ENCODE measurements around the gene EPN1. TPM values are rescaled to one million over a fixed set of nuclear protein-coding genes. Genes with fewer than 3 reads are reported as not detected.

The EPN1 gene
- total and polyA plus RNA-seq, 2 of the 8 experiments (the other 6 are each of a cell fraction or from before 2014, with no cell fraction given): 49.6 to 200 TPM

- Histone ChIP-seq H2BK12ac (ENCODE audit: low read depth, low read length) (no peak overlapping the region), H3K23me2 (ENCODE audit: low read depth, low read length) (no peaks in the 10 kb centered on the region), H4K20me1 (replicated peaks in 1 of 2; ENCODE audit: control insufficient read depth in 1 of 2, insufficient read depth in 2 of 2, low read length in 2 of 2) (peaks cover 0 to 11% of the 10 kb centered on the region in 2 experiments), H3K4me1 (replicated peaks in 1 of 4; ENCODE audit: control insufficient read depth in 3 of 4, insufficient read depth in 4 of 4, low read length in 3 of 4) (no peaks in the 10 kb centered on the region), H4K5ac (ENCODE audit: insufficient read length, low read depth, low read length) (no peak overlapping the region), H3K27me3 (replicated peaks in 1 of 4; ENCODE audit: control insufficient read depth in 3 of 4, extremely low read depth in 1 of 4, insufficient read depth in 3 of 4, low read length in 3 of 4) (no peaks in the 10 kb centered on the region), H3K79me1 (ENCODE audit: low read depth, low read length) (no peaks in the 10 kb centered on the region; the same call in 1 of the 2 replicates), H3K9ac (replicated peaks in 1 of 4; ENCODE audit: extremely low read depth in 1 of 4, low read depth in 3 of 4, low read length in 3 of 4) (no peak overlapping the region), H3K36me3 (ENCODE audit: control insufficient read depth in 2 of 4, insufficient read depth in 4 of 4, low read length in 3 of 4) (peaks cover 4 to 42% (median 23%) of the 10 kb centered on the region in 4 experiments; a peak in 6 of 8 replicates), H3K79me2 (ENCODE audit: control insufficient read depth in 1 of 2, insufficient read depth in 2 of 2, low read length in 2 of 2) (no peaks in the 10 kb centered on the region), H3K23ac (ENCODE audit: insufficient read length) (no peak overlapping the region), H2BK15ac (ENCODE audit: low read length) (no peak overlapping the region), H3K18ac (ENCODE audit: extremely low read depth, low read length) (no peak overlapping the region), H4K8ac (ENCODE audit: extremely low read depth, insufficient read depth, low read length) (no peak overlapping the region), H3K9me3 (ENCODE audit: insufficient read depth in 2 of 2, low read depth in 1 of 2, low read length in 1 of 2) (no peaks in the 10 kb centered on the region), H2AFZ (ENCODE audit: low read length) (no peak overlapping the region), H3K4ac (replicated peaks; ENCODE audit: insufficient read length, low read depth, low read length) (no peak overlapping the region), H3K4me2 (ENCODE audit: insufficient read depth in 1 of 2, low read depth in 2 of 2, low read length in 2 of 2) (no peak overlapping the region), H2BK20ac (ENCODE audit: low read length) (no peak overlapping the region), H3K14ac (ENCODE audit: insufficient read length) (no peak overlapping the region), H4K91ac (replicated peaks; ENCODE audit: insufficient read length, low read length) (no peak overlapping the region), H2AK5ac (ENCODE audit: low read depth, low read length) (no peak overlapping the region), H3K56ac (replicated peaks; ENCODE audit: insufficient read length, low read depth, low read length) (no peak overlapping the region), H3K4me3 (ENCODE audit: extremely low read depth in 1 of 4, insufficient read depth in 2 of 4, low read depth in 3 of 4, low read length in 4 of 4) (no peak overlapping the region), H3K27ac (ENCODE audit: low read depth, low read length) (no peak overlapping the region), H2BK120ac (replicated peaks; ENCODE audit: low read depth, low read length) (no peak overlapping the region), H2BK5ac (ENCODE audit: low read depth, low read length) (no peak overlapping the region)
- TF ChIP-seq ZNF274 (IDR thresholded peaks at IDR 0.05; ENCODE audit: borderline replicate concordance, extremely low read depth, low read length) (no peak), EGR1 (IDR thresholded peaks at IDR 0.05; ENCODE audit: borderline replicate concordance, low read depth, low read length) (no peak), CHD2 (IDR thresholded peaks at IDR 0.05; ENCODE audit: low read length) (no peak), SIN3A (conservative IDR thresholded peaks at IDR 0.05 in 1 of 2, IDR thresholded peaks at IDR 0.05 in 1 of 2; ENCODE audit: low read depth in 1 of 2, low read length in 2 of 2) (no peak), SIX5 (IDR thresholded peaks at IDR 0.05; ENCODE audit: low read depth, low read length) (no peak), YY1 (IDR thresholded peaks at IDR 0.05; ENCODE audit: low read depth, low read length) (no peak), CHD1 (IDR thresholded peaks at IDR 0.05; ENCODE audit: low read depth, low read length) (no peak), HDAC6 (IDR thresholded peaks at IDR 0.05; ENCODE audit: low read depth, low read length) (no peak), E2F6 (IDR thresholded peaks at IDR 0.05) (no peak), HDAC2 (IDR thresholded peaks at IDR 0.05; ENCODE audit: borderline replicate concordance in 1 of 2, low read depth in 2 of 2, low read length in 2 of 2) (no peak), ASH2L (IDR thresholded peaks at IDR 0.05; ENCODE audit: low read length) (no peak), BRCA1 (IDR thresholded peaks at IDR 0.05; ENCODE audit: low read depth, low read length) (no peak)
- DNase-seq (ENCODE audit: low read depth in 1 of 2, low spot score in 2 of 2) (no peak), FAIRE-seq (no peak)
- CTCF ChIA-PET (ENCODE audit: partially characterized antibody): interaction anchor here (1.1 to 3.2 kb wide), 2 partner anchors 10 to 40 kb away, joined by 3 to 12 read pairs; no protein-coding TSS in a partner anchor
- POLR2A ChIA-PET (ENCODE audit: partially characterized antibody): interaction anchor here (1.0 to 1.6 kb wide), 3 partner anchors 9 to 17 kb away, joined by 3 to 4 read pairs (median 3); no protein-coding TSS in a partner anchor
- 95% methylated on average over 14 of the region's 15 CpGs; no CpG with 5 or more reads in 1 of the 2 experiments for WGBS, 2 experiments (ENCODE audit: extremely low coverage in 1 of 2, insufficient coverage in 1 of 2, insufficient read length in 1 of 2, insufficient replicate concordance in 2 of 2, low coverage in 1 of 2, low lambda C conversion rate in 2 of 2, missing lambda C conversion rate in 1 of 2)
Observed at GRCh38 chr19:55694241-55694655, 19.2 kb downstream of the EPN1 start.

All from H1 (cell line).